A673 (cell line): ENCODE results near the gene ORM1.
"Not testable (repeated sequence)": the region's sequence is repeated elsewhere in the genome, so short reads cannot be mapped to it uniquely, and the experiment has no call there.

Source experiments
- CTCF ChIP-seq: fragments of 300-800, 200-600 bp; sonication (generic); conservative IDR thresholded peaks from 2 replicates; pipeline ENCODE4 v1.5.1; 2017; ENCODE audit warnings: low read depth, mild to moderate bottlenecking, antibody characterized with exemption, low read length, moderate library complexity, mixed read lengths
- EZH2 ChIP-seq: fragments of 200-600 bp; sonication (generic); IDR thresholded peaks from 2 replicates; pipeline ENCODE4 v1.6.1; 2017; ENCODE audit warnings: borderline replicate concordance, low read depth, mild to moderate bottlenecking, mixed read lengths, antibody characterized with exemption, low read length; ENCODE audit not compliant: poor library complexity, severe bottlenecking

- TF ChIP-seq EZH2, CTCF: not testable (repeated sequence)
Observed at GRCh38 chr9:114329625-114330022, 6.7 kb downstream of the ORM1 start, which contains the start of gene ORM2.
